ENCODE data around the gene PRPF31. TPM values are rescaled to one million over a fixed set of nuclear protein-coding genes. Genes with fewer than 3 reads are reported as not detected.
A peak's percentile ranks its signal among the peaks of the same experiment; 100 is the strongest.
"Not testable (repeated sequence)": the region's sequence is repeated elsewhere in the genome, so short reads cannot be mapped to it uniquely, and the experiment has no call there.

PRPF31 gene
- 22.5 TPM for total RNA-seq
- polyA plus RNA-seq = 67.7 TPM

- Histone ChIP-seq H3K4me1 (ENCODE audit: insufficient read depth) (no peaks in the 10 kb centered on the region), H3K27ac (ENCODE audit: low read depth) (peak within 1 kb of the TSS; percentile 88), H3K36me3 (ENCODE audit: insufficient read depth) (peaks cover 5% of the 10 kb centered on the region), H3K4me3 (ENCODE audit: low read depth, low read length) (peak within 1 kb of the TSS; percentile 39)
- DNase-seq (ENCODE audit: extremely low spot score) = peak; percentile 98
- WGBS = under 1% methylated on average over 60 of the region's 60 CpGs
These were observed at the start of gene PRPF31, which contains the start of gene TFPT for GRCh38 chr19:54115109-54116063. PRPF31 (plus strand) TSS chr19:54115754; CDS start chr19:54118279, 2,525 bp downstream. TFPT (minus strand) TSS chr19:54115657; CDS start chr19:54115269, 388 bp downstream.

GRCh38 chr19:54069470-54069869 lies 46.1 kb upstream of the PRPF31 start:
- H3K4me1 ChIP-seq (ENCODE audit: insufficient read depth) = no peaks in the 10 kb centered on the region
- no peaks in the 10 kb centered on the region for H3K36me3 ChIP-seq (ENCODE audit: insufficient read depth)
- no peak overlapping the region for H3K4me3 ChIP-seq (ENCODE audit: low read depth, low read length)
- no peak overlapping the region for H3K27ac ChIP-seq (ENCODE audit: low read depth)
- no peak for DNase-seq (ENCODE audit: extremely low spot score)
- 60% methylated on average over 5 of the region's 5 CpGs for WGBS

- no peak overlapping the region for H3K4me3 ChIP-seq (ENCODE audit: low read depth, low read length)
- no peak for DNase-seq (ENCODE audit: extremely low spot score)
- 85% methylated on average over 10 of the region's 10 CpGs for WGBS
- no peaks in the 10 kb centered on the region for H3K36me3 ChIP-seq (ENCODE audit: insufficient read depth)
- no peaks in the 10 kb centered on the region for H3K4me1 ChIP-seq (ENCODE audit: insufficient read depth)
- no peak overlapping the region for H3K27ac ChIP-seq (ENCODE audit: low read depth)
These were observed 41.7 kb upstream of the PRPF31 start for GRCh38 chr19:54073829-54074228.

GRCh38 chr19:54074851-54075250 lies 40.7 kb upstream of the PRPF31 start:
- WGBS = 75% methylated on average over 9 of the region's 9 CpGs
- DNase-seq (ENCODE audit: extremely low spot score) = no peak

GRCh38 chr19:54077334-54077733 lies 38.2 kb upstream of the PRPF31 start:
- H3K27ac ChIP-seq (ENCODE audit: low read depth) = no peak overlapping the region
- WGBS = 84% methylated on average over 5 of the region's 5 CpGs
- no peak overlapping the region for H3K4me3 ChIP-seq (ENCODE audit: low read depth, low read length)
- no peak for DNase-seq (ENCODE audit: extremely low spot score)
- H3K4me1 ChIP-seq (ENCODE audit: insufficient read depth) = no peaks in the 10 kb centered on the region
- H3K36me3 ChIP-seq (ENCODE audit: insufficient read depth) = no peaks in the 10 kb centered on the region

More at GRCh38 chr19:54074851-54075250, 40.7 kb upstream of the PRPF31 start:
- Histone ChIP-seq H3K36me3 (ENCODE audit: insufficient read depth) (no peaks in the 10 kb centered on the region), H3K4me3 (ENCODE audit: low read depth, low read length) (no peak overlapping the region), H3K4me1 (ENCODE audit: insufficient read depth) (no peaks in the 10 kb centered on the region), H3K27ac (ENCODE audit: low read depth) (no peak overlapping the region)

GRCh38 chr19:54081032-54081431 lies 34.5 kb upstream of the PRPF31 start, which contains the start of gene TARM1:
TARM1 (minus strand) TSS chr19:54081365; CDS start chr19:54081340, 25 bp downstream.
- WGBS = 83% methylated on average over 7 of the region's 7 CpGs
- no peak for DNase-seq (ENCODE audit: extremely low spot score)
- H3K4me1 ChIP-seq (ENCODE audit: insufficient read depth) = no peaks in the 10 kb centered on the region
- no peak within 1 kb of the TSS for H3K4me3 ChIP-seq (ENCODE audit: low read depth, low read length)
- H3K27ac ChIP-seq (ENCODE audit: low read depth) = no peak within 1 kb of the TSS
- H3K36me3 ChIP-seq (ENCODE audit: insufficient read depth) = no peaks in the 10 kb centered on the region

- Histone ChIP-seq H3K36me3 (ENCODE audit: insufficient read depth) (no peaks in the 10 kb centered on the region), H3K4me3 (ENCODE audit: low read depth, low read length) (no peak overlapping the region)
- WGBS = 60% methylated on average over 3 of the region's 3 CpGs
These were observed 31.1 kb upstream of the PRPF31 start for GRCh38 chr19:54084410-54084809.

GRCh38 chr19:54094426-54095000 lies 21.0 kb upstream of the PRPF31 start:
- 83% methylated on average over 17 of the region's 17 CpGs for WGBS
- DNase-seq (ENCODE audit: extremely low spot score) = no peak
- H3K36me3 ChIP-seq (ENCODE audit: insufficient read depth) = no peaks in the 10 kb centered on the region
- no peaks in the 10 kb centered on the region for H3K4me1 ChIP-seq (ENCODE audit: insufficient read depth)
- H3K4me3 ChIP-seq (ENCODE audit: low read depth, low read length) = no peak overlapping the region
- no peak overlapping the region for H3K27ac ChIP-seq (ENCODE audit: low read depth)

More at GRCh38 chr19:54084410-54084809, 31.1 kb upstream of the PRPF31 start:
- DNase-seq (ENCODE audit: extremely low spot score) = no peak
- no peaks in the 10 kb centered on the region for H3K4me1 ChIP-seq (ENCODE audit: insufficient read depth)
- H3K27ac ChIP-seq (ENCODE audit: low read depth) = no peak overlapping the region

GRCh38 chr19:54095136-54095858 lies 20.3 kb upstream of the PRPF31 start:
- peak overlapping the region; percentile 20 for H3K4me3 ChIP-seq (ENCODE audit: low read depth, low read length)
- DNase-seq (ENCODE audit: extremely low spot score) = no peak
- H3K27ac ChIP-seq (ENCODE audit: low read depth) = no peak overlapping the region
- no peaks in the 10 kb centered on the region for H3K36me3 ChIP-seq (ENCODE audit: insufficient read depth)
- H3K4me1 ChIP-seq (ENCODE audit: insufficient read depth) = no peaks in the 10 kb centered on the region
- WGBS = 66% methylated on average over 22 of the region's 22 CpGs

GRCh38 chr19:54095859-54096616 lies 19.5 kb upstream of the PRPF31 start:
- WGBS = under 1% methylated on average over 46 of the region's 46 CpGs
- not testable (repeated sequence) for DNase-seq (ENCODE audit: extremely low spot score)

GRCh38 chr19:54096617-54097106 lies 18.9 kb upstream of the PRPF31 start:
- Histone ChIP-seq H3K4me3 (ENCODE audit: low read depth, low read length) (no peak overlapping the region), H3K4me1 (ENCODE audit: insufficient read depth) (no peaks in the 10 kb centered on the region), H3K36me3 (ENCODE audit: insufficient read depth) (no peaks in the 10 kb centered on the region), H3K27ac (ENCODE audit: low read depth) (peak overlapping the region; percentile 52)
- no peak for DNase-seq (ENCODE audit: extremely low spot score)
- 7% methylated on average over 14 of the region's 14 CpGs for WGBS

More at GRCh38 chr19:54095859-54096616, 19.5 kb upstream of the PRPF31 start:
- not testable (repeated sequence) for H3K4me1 ChIP-seq (ENCODE audit: insufficient read depth); H3K27ac ChIP-seq (ENCODE audit: low read depth); H3K36me3 ChIP-seq (ENCODE audit: insufficient read depth)
- H3K4me3 ChIP-seq (ENCODE audit: low read depth, low read length) = peak overlapping the region; percentile 20

GRCh38 chr19:54099190-54099902 lies 16.2 kb upstream of the PRPF31 start:
- Histone ChIP-seq H3K4me1 (ENCODE audit: insufficient read depth) (no peaks in the 10 kb centered on the region), H3K27ac (ENCODE audit: low read depth) (no peak overlapping the region), H3K36me3 (ENCODE audit: insufficient read depth) (no peaks in the 10 kb centered on the region), H3K4me3 (ENCODE audit: low read depth, low read length) (no peak overlapping the region)
- DNase-seq (ENCODE audit: extremely low spot score) = no peak
- 79% methylated on average over 12 of the region's 12 CpGs for WGBS

Measured in urinary bladder (tissue), 4 donors.